GM12873 (cell line): ENCODE data around the gene COL6A5.

ENCODE experiments used
- TF ChIP-seq, protein P1 (sequence below): IDR thresholded peaks from 2 replicates; pipeline ENCODE4 v1.5.1; 2012; ENCODE audit warnings: low read depth, mild to moderate bottlenecking, moderate library complexity, low read length, control low read depth; ENCODE audit not compliant: insufficient read depth; ENCODE audit errors: missing control alignments

COL6A5 gene

DNA sequence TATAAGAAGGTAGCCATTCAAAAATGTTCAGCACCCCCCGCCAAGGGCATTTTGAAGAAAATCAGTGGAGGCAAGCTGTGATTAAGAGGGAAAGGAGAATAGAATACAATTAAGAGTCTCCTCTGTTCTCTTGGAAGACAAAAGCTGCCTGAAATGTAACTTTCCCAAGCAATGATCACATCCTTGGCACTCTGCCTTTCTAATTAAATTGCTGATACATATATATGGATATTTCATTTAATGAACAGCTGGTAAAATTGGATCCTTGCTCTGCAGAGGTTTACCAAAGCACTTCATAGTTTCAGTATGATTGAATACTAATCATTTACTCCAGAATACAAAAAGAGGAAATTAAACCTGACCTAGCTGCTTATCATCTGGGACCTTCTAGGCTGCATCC lies 182.0 kb downstream of the COL6A5 start:
- TF ChIP-seq, protein P1, sequence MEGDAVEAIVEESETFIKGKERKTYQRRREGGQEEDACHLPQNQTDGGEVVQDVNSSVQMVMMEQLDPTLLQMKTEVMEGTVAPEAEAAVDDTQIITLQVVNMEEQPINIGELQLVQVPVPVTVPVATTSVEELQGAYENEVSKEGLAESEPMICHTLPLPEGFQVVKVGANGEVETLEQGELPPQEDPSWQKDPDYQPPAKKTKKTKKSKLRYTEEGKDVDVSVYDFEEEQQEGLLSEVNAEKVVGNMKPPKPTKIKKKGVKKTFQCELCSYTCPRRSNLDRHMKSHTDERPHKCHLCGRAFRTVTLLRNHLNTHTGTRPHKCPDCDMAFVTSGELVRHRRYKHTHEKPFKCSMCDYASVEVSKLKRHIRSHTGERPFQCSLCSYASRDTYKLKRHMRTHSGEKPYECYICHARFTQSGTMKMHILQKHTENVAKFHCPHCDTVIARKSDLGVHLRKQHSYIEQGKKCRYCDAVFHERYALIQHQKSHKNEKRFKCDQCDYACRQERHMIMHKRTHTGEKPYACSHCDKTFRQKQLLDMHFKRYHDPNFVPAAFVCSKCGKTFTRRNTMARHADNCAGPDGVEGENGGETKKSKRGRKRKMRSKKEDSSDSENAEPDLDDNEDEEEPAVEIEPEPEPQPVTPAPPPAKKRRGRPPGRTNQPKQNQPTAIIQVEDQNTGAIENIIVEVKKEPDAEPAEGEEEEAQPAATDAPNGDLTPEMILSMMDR = no peak

DNA sequence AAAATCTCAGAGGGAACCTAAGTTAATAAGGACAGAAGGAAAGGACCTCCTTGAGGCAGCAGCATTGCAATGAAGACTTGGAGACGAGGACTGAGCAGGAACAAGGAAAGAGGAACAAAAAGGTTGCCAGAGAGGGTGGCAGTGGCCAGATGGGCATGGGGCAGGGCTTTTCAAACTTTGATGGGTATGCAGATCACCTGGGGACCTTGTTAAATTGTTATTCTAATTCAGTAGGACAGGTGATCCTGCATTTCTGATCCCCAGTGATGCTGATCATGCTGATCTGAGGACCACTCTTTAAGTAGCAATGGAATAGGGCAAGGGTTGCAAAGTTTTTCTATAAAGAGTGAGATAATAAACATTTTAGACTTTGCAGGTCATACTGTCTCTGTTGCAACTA lies 182.6 kb downstream of the COL6A5 start:
- TF ChIP-seq, protein P1 = no peak

DNA sequence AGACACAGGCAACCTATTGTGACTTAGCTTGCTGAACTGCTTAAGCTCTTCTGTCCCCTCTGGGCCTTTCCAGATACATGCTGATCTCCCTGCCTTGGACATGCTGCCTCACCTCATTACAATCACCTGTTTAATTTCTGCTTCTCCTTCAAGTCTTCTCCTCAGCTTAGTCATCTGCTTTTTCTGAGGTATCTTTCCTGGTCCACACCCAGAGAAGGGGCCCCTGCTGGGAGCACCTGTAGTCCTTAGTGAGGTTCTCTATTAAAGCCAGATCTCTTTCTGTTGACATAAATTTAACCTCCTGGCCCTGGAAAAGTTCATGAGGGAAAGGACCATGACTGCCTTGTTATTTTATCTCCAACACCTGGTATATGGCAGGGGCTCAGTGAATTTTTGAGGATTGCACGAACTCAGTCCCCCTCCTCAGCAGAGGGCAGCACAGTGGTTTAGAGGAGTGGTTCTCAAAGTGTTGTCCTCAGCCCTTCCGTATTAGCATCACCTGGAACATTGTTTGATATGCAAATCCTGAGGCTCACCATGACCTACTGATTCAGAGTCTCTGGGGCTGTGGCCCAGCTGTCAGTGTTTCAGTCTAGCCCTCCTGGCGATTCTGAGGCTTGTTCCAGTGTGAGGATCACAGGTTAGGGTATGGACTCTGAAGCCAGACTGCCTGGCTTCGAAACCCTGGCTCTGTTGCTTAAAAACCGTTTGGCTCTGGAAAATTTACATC lies 184.2 kb downstream of the COL6A5 start:
- TF ChIP-seq, protein P1 = no peak

- TF ChIP-seq, protein P1 = no peak
Measured at GRCh38 chr3:130533247-130533646, 187.8 kb downstream of the COL6A5 start.
